GM21367 (cell line): ENCODE data around the gene HYAL4.

Source experiments
- ATAC-seq: cut with Tn5 transposase; IDR thresholded peaks from one replicate; pipeline ENCODE4 v1.9.1; 2021; ENCODE audit not compliant: unreplicated experiment

The HYAL4 gene

GRCh38 chr7:123901101-123901500 lies 56.1 kb downstream of the HYAL4 start:
- no peak for ATAC-seq

GRCh38 chr7:123905714-123906113 lies 60.7 kb downstream of the HYAL4 start:
- ATAC-seq = no peak

- ATAC-seq = peak; percentile 56
Measured at GRCh38 chr7:123916240-123916724, 71.3 kb downstream of the HYAL4 start.

- ATAC-seq = no peak
Measured at GRCh38 chr7:123917878-123918277, 72.9 kb downstream of the HYAL4 start.

- ATAC-seq = no peak
Measured at GRCh38 chr7:123918309-123918708, 73.3 kb downstream of the HYAL4 start.

- no peak for ATAC-seq
Measured at GRCh38 chr7:123923599-123923998, 78.6 kb downstream of the HYAL4 start.

GRCh38 chr7:123924941-123925340 lies 80.0 kb downstream of the HYAL4 start, which contains the start of gene SPAM1:
Gene SPAM1 (plus strand): TSS chr7:123925241. CDS start chr7:123953571, 28,330 bp downstream.
- ATAC-seq = no peak
